Effector memory CD8-positive, alpha-beta T cell (primary cell): ENCODE measurements around the gene SEC23A.
"Not testable (repeated sequence)": the region's sequence is repeated elsewhere in the genome, so short reads cannot be mapped to it uniquely, and the experiment has no call there.

Experiments
- ATAC-seq: fragments of 150-1000 bp; cut with Tn5 transposase; replicated peaks from 2 replicates; pipeline ENCODE4 v1.10.0; 2021; ENCODE audit warnings: mild to moderate bottlenecking, moderate library complexity
- DNase-seq, 3 experiments: peaks; one replicate each; pipeline ENCODE4 v3.0.0; 2021
- H3K27ac Mint-ChIP-seq, 2 donors: one replicate each; pipeline ENCODE4 v1.8.0; 2022; ENCODE audit warnings: mild to moderate bottlenecking in 2 of 2, mixed read lengths in 2 of 2, moderate library complexity in 2 of 2
- H3K27me3 Mint-ChIP-seq, 2 donors: one replicate each; pipeline ENCODE4 v1.8.0; 2022; ENCODE audit warnings: mixed read lengths in 2 of 2
- H3K36me3 Mint-ChIP-seq: one replicate; pipeline ENCODE4 v1.8.0; 2022; ENCODE audit warnings: mild to moderate bottlenecking, moderate library complexity, mixed read lengths; ENCODE audit not compliant: insufficient read depth
- H3K4me1 Mint-ChIP-seq, 2 donors: one replicate each; pipeline ENCODE4 v1.8.0; 2022; ENCODE audit warnings: low read depth in 2 of 2, mixed read lengths in 2 of 2
- H3K4me3 Mint-ChIP-seq, 2 donors: one replicate each; pipeline ENCODE4 v1.8.0; 2022; ENCODE audit warnings: mild to moderate bottlenecking in 2 of 2, mixed read lengths in 2 of 2, moderate library complexity in 2 of 2
- H3K9me3 Mint-ChIP-seq, 2 donors: one replicate each; pipeline ENCODE4 v1.8.0; 2022; ENCODE audit warnings: mixed read lengths in 2 of 2

SEC23A gene

DNA sequence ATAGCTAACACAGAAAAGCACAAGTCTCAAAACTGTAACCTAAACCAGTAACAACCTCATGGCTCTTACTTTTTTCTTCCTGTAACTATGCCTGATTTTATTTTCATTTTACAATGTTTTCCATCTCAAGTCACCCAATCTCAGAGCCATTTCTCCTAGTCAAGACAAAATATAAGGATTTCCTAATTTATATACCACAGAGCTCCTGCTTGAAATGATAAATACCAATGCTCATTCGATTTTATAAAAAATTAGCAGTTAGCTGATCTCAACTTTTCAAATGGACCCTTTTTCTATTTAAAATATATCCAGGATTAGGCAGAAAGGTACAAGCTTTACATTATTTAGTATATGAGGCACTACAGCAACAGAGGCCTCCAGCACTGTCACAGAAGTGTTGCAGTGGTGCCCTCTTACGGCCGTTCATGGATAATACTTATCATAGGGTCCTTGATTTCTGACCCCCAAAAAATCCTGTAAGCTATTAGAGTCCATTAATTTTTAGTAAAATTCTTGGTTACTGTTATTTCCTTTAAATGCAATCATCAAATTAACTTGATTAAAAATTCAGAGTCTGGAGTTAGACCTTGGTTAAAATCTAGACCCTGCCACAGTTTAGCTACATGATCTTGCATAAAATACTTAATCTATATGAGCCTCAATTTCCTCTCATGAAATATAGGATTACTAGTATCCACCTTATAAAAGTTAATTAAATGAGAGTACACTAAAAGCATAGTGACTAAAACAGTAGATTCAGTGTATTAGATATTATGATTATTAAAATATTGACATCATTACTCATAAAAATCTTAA, 68.3 kb downstream of the SEC23A start:
- DNase-seq (no peak), ATAC-seq (no peak)
- H3K9me3 Mint-ChIP-seq: no peaks in the 10 kb centered on the region
- no peak overlapping the region for H3K4me3 Mint-ChIP-seq
- H3K36me3 Mint-ChIP-seq: peaks cover 29% of the 10 kb centered on the region
- peaks cover 0 to 4% of the 10 kb centered on the region in 2 donors for H3K4me1 Mint-ChIP-seq
- H3K27me3 Mint-ChIP-seq: no peaks in the 10 kb centered on the region
- H3K27ac Mint-ChIP-seq: no peak overlapping the region

DNA sequence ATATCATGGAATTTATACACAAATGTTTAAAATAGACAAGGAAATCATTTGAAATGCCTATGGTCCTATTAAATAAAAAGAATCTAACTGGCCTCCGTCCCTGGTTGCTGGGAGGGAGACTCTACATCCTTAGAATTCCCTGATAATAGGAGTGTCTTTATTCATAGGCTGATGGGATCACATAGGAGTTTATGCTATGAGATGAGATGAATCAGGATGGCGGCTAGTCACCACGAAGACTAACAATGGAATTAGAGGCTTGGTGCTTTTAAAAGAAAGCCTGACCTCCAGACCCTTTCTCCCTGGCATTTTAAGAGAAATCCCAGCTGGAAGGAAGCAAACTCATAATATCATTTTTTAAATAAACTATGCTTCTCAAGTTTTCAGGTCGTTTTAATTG, 69.7 kb downstream of the SEC23A start:
- no peak overlapping the region for H3K27ac Mint-ChIP-seq
- H3K27me3 Mint-ChIP-seq: no peaks in the 10 kb centered on the region
- ATAC-seq (no peak), DNase-seq (no peak)
- no peak overlapping the region for H3K4me3 Mint-ChIP-seq
- no peaks in the 10 kb centered on the region for H3K9me3 Mint-ChIP-seq
- peaks cover 0 to 2% of the 10 kb centered on the region in 2 donors for H3K4me1 Mint-ChIP-seq
- peaks cover 24% of the 10 kb centered on the region for H3K36me3 Mint-ChIP-seq

DNA sequence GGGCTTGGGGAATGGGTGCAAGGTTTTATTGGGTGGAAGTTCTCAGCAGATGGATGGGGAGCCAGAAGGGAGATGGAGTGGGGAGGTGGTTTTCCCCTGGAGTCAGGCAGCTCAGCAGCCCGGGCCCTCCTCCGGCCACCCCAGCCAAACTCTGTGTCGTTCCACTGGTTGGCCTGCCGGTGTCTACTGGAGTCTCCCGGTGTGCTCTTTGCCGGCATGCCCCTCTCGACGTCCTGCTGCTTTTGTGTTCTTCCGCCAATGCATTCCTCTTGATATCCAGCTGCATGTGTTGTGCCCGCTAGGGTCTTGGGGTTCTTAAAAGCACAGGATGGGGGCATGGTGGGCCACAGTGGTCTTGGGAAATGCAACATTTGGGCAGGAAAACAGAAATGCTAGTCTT, 72.8 kb downstream of the SEC23A start:
- ATAC-seq (no peak), DNase-seq (no peak)
- Mint-ChIP-seq H3K4me1 (peaks cover 0 to 2% of the 10 kb centered on the region in 2 donors), H3K27me3 (no peaks in the 10 kb centered on the region), H3K4me3 (no peak overlapping the region), H3K27ac (no peak overlapping the region), H3K36me3 (peaks cover 24% of the 10 kb centered on the region), H3K9me3 (no peaks in the 10 kb centered on the region)

DNA sequence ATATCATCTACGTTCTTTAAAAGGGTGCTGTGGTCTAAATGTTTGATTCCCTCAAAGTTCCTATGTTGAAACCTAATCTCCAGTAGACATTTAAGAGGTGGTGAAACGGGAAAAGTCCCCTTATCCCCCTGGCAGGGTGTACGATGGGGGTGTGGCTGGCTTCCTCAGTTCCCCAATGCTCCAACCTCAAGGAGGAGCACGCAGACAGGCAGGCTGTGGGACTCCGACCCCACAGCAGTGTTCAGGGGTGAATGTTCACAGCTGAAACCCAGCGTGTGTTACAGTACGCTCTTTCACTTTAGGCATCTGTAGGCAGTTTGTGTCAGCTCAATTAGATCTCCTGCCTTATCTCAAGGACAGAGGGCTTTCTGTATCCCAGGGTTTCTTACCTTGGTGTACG, 73.2 kb downstream of the SEC23A start:
- ATAC-seq: no peak
- Mint-ChIP-seq H3K4me3 (no peak overlapping the region), H3K4me1 (peaks cover 0 to 2% of the 10 kb centered on the region in 2 donors), H3K36me3 (peaks cover 24% of the 10 kb centered on the region), H3K9me3 (no peaks in the 10 kb centered on the region), H3K27me3 (no peaks in the 10 kb centered on the region), H3K27ac (no peak overlapping the region)
- DNase-seq: no peak

DNA sequence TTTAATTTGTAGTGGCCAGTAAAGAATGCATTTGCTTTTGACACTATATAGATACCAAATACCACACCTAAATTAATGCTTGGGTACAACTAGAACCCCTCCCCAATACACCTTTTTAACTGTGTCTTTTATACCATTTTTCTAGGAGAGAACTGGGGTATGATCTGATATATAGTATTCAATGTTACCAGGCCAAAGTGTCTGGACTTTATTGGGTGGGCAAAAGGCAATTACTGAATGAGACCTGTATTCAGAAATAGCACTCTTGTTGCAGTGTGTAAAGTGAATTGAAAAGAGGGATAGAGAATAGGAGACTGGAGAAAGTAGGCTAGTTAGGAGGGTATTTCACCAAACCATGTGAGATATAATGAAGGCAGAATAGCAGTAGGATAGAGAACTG, 74.4 kb downstream of the SEC23A start:
- ATAC-seq (no peak), DNase-seq (no peak)
- no peaks in the 10 kb centered on the region for H3K9me3 Mint-ChIP-seq
- H3K27me3 Mint-ChIP-seq: no peaks in the 10 kb centered on the region
- H3K27ac Mint-ChIP-seq: no peak overlapping the region
- no peak overlapping the region for H3K4me3 Mint-ChIP-seq
- peaks cover 0 to 2% of the 10 kb centered on the region in 2 donors for H3K4me1 Mint-ChIP-seq
- peaks cover 24% of the 10 kb centered on the region for H3K36me3 Mint-ChIP-seq

DNA sequence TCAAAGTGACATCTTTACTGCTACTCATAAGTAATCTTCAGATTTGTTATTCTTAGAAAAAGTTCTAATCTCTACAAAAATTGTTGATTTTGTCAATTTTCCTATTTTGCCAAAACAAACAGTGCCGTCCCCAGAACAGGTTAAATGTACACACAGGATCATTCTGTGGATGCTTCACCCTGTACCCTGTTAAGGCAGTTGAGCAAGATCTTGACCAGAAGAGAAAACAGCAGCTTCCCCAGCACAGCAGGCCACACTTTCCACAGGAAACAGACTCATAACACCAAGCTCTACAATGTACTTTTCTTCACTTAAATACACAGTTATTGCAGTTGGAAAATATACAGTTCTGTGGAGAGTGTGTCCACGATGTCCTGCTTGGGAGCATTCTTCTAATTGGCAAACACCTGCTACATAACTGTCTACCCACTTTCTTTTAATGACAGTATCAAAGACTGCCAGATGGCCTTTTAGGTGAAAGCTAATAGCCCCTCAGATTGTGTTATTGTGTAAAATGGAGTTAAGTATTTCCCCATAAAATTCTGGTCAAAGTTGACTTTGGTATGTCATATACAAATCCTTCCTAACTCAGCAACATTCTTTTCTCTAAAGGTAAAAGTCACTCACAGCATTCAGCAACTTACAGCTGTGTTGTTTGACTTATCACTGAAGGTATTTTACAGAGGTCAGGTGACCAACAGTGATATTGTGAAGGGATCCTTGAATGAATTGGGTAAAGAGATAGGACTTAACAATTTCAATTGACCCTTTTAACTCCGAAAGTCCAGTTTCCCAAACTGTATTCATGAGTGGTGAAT, 77.0 kb downstream of the SEC23A start:
- Mint-ChIP-seq H3K27me3 (no peaks in the 10 kb centered on the region), H3K4me3 (no peak overlapping the region), H3K4me1 (peaks cover 0 to 2% of the 10 kb centered on the region in 2 donors), H3K9me3 (no peaks in the 10 kb centered on the region), H3K36me3 (peaks cover 10% of the 10 kb centered on the region), H3K27ac (no peak overlapping the region)
- DNase-seq: no peak
- ATAC-seq: no peak

DNA sequence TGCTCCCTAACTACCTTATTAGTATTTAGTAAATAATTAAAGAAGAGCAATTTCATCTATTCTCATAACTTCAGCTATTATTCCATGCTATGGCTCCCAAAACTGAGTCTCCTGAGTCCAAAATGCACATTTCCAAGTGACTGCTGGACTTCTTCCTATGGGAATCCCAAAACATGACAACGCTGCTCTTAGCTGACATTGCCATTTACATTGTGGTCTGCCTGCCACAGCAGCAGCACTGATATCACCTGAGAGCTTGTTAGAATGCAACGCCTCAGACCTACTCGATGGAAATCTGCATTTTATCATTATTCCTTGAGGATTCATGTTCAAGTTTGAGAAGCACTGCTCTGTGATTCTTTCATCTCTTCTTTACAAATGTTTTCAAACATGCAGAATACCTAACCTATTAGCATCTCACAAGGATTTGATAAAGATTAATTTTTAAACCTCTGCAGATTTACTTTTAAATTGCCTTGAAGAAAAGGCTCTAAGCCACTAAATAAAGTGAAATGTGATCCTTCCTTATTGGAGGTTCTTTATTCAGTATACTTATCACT, 77.7 kb downstream of the SEC23A start:
- Mint-ChIP-seq H3K27me3 (no peaks in the 10 kb centered on the region), H3K9me3 (no peaks in the 10 kb centered on the region), H3K4me3 (no peak overlapping the region), H3K36me3 (peaks cover 4% of the 10 kb centered on the region), H3K4me1 (peaks cover 0 to 2% of the 10 kb centered on the region in 2 donors), H3K27ac (no peak overlapping the region)
- no peak for DNase-seq
- ATAC-seq: no peak

DNA sequence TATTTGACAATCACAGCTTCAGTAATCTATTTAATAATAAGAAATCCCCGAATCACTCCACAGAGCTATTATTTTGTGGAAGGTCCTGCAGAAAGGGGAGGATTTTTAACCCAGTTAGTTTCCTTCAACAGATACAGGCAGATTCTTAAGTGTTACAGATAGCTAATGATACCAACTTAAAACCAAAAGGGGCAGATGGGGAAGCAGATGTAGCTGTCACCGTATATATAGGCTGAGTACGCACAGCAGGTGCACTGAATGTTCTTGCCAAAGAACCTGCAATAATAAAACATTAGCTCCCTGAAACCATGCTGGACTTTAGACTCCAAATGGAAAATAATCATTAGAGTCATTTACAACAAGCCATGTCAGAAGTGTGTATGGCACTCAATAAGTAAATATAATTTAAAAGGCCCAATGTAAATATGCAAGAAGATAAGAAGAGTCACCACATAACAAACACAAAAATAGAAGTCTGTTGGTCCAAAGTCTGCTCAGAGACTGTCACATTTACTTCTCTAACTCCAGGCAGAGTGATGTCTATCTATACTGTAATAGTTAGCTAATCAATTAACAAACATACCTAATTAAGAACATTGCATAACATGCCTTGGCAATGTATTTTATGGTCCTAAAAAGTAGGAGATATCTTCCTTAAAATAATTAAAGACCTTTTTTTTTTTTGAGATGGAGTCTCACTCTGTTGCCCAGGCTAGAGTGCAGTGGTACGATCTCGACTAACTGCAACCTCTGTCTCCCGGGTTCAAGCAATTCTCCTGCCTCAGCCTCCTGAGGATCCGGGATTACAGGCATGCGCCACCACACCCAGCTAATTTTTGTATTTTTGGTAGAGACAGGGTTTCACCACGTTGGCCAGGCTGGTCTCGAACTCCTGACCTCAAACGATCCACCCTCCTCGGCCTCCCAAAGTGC, 78.8 kb downstream of the SEC23A start:
- H3K36me3 Mint-ChIP-seq: no peaks in the 10 kb centered on the region
- no peak overlapping the region for H3K27ac Mint-ChIP-seq
- DNase-seq: no peak
- peaks cover 0 to 2% of the 10 kb centered on the region in 2 donors for H3K4me1 Mint-ChIP-seq
- no peaks in the 10 kb centered on the region for H3K27me3 Mint-ChIP-seq
- H3K9me3 Mint-ChIP-seq: no peaks in the 10 kb centered on the region
- ATAC-seq: no peak
- no peak overlapping the region for H3K4me3 Mint-ChIP-seq

DNA sequence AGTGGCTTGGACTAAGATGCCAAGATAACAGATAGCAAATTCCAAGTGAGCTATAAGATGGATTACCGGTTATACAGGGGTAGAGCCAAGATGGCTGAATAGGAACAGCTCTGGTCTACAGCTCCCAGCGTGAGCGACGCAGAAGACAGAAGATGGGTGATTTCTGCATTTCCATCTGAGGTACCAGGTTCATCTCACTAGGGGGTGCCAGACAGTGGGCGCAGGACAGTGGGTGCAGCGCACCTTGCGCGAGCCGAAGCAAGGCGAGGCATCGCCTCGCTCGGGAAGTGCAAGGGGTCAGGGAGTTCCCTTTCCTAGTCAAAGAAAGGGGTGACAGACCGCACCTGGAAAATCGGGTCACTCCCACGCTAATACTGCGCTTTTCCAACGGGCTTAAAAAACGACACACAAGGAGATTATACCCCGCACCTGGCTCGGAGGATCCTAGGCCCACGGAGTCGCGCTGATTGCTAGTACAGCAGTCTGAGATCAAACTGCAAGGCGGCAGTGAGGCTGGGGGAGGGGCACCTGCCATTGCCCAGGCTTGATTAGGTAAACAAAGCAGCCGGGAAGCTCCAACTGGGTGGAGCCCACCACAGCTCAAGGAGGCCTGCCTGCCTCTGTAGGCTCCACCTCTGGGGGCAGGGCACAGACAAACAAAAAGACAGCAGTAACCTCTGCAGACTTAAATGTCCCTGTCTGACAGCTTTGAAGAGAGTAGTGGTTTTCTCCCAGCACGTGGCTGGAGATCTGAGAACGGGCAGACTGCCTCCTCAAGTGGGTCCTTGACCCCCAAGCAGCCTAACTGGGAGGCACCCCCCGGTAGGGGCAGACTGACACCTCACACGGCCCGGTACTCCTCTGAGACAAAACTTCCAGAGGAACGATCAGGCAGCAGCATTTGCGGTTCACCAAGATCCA, 85.7 kb downstream of the SEC23A start:
- not testable (repeated sequence) for H3K36me3 Mint-ChIP-seq, H3K9me3 Mint-ChIP-seq, ATAC-seq, DNase-seq, H3K27me3 Mint-ChIP-seq, H3K27ac Mint-ChIP-seq, H3K4me1 Mint-ChIP-seq
- H3K4me3 Mint-ChIP-seq: peak overlapping the region in 1 of 2 donors; percentile 18

DNA sequence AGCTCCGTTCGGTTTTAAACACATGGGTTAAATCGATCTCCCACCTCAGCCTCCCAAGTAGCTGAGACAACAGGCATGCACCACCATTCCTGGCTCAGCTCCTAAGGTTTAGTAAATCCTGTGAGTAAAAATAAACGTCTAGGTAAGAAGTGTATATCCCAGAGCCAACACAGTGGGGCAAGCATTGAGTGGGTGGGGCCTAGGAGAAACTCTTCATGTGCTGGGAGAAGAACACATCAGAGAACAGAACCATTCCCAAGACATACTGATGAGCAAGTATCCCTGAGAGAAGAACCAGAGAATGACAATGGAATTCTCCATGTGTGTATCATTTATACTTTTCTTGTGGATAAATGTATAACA, 86.3 kb downstream of the SEC23A start:
- DNase-seq: no peak
- Mint-ChIP-seq H3K27ac (no peak overlapping the region), H3K4me3 (no peak overlapping the region), H3K4me1 (no peaks in the 10 kb centered on the region), H3K9me3 (no peaks in the 10 kb centered on the region), H3K27me3 (no peaks in the 10 kb centered on the region), H3K36me3 (no peaks in the 10 kb centered on the region)
- ATAC-seq: no peak

DNA sequence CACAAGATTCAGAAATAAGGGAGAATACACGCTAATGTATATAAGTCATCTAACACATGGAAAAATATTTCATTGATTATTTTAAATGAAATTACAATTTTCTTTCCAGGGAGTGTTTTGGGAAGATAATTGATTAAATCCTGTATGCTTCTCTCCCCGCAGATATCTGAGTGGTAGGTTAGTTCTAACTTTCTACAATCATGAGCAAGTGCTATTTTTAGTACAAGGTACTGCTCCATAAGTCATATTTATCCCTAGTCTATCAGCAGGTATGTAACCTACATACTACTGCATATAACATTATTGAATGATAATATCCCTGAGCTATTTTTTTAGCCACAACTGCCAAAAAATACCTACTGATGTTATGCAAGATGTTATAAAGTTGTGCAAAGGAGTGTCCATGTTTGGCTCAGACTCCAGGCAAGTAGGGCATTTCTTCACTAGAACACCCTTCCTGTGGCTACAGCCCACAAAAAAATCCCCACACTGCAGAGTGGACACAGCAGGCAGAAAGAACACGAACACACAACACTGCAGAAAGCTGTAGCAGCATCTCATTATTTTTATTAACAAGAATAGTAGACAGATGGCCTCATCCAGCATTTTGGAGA, 87.0 kb downstream of the SEC23A start:
- H3K9me3 Mint-ChIP-seq: no peaks in the 10 kb centered on the region
- no peaks in the 10 kb centered on the region for H3K4me1 Mint-ChIP-seq

DNA sequence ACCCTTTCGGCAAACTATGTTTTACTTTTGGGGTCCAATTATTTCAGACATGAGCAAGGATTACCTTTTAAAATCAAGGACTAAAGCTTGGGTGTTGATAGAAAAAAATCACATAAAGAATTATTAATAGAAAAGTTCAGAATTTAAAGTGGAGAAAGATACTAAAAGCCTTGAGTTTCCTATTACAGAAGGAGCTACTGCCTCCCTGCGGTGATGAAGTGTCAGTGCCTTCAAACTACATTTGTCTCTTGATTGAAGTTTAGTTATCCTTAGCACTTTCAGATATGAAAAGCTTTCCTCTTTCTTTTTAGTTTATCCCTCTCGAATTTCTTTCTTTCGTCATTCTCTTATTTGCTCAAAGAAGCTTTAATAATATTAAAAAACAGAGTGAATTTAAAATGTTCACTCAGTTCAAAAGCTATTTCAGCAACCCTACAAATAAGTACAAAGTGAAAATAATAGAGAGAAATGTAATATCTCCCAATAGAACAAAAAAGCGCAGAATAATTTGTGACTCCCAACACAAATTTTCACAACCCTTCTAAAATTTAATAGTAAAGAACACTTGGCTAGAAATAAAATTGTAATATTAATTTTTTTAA, 87.6 kb downstream of the SEC23A start:
- H3K27me3 Mint-ChIP-seq: no peaks in the 10 kb centered on the region
- DNase-seq: no peak
- no peak for ATAC-seq
- H3K4me1 Mint-ChIP-seq: no peaks in the 10 kb centered on the region
- H3K36me3 Mint-ChIP-seq: no peaks in the 10 kb centered on the region
- H3K27ac Mint-ChIP-seq: no peak overlapping the region
- H3K9me3 Mint-ChIP-seq: no peaks in the 10 kb centered on the region
- H3K4me3 Mint-ChIP-seq: no peak overlapping the region

More for the DNA sequence above, 87.0 kb downstream of the SEC23A start:
- Mint-ChIP-seq H3K27ac (no peak overlapping the region), H3K4me3 (no peak overlapping the region), H3K36me3 (no peaks in the 10 kb centered on the region), H3K27me3 (no peaks in the 10 kb centered on the region)
- ATAC-seq (no peak), DNase-seq (no peak)
